Measurements from ENCODE around the gene CRHR2.

CRHR2 gene
- long read RNA-seq = 0 reads

- Histone ChIP-seq H3K27me3 (ENCODE audit: insufficient read depth, poor library complexity, severe bottlenecking) (peaks cover 49% of the 10 kb centered on the region), H3K27ac (replicated peaks) (no peak within 1 kb of the TSS), H3K4me3 (replicated peaks; ENCODE audit: insufficient read depth, low read length) (no peak within 1 kb of the TSS)
- DNase-seq (ENCODE audit: low read depth in 1 of 2, low spot score in 1 of 2) = no peak
- TF ChIP-seq SPI1 (IDR thresholded peaks at IDR 0.05; ENCODE audit: borderline replicate concordance, low read depth) (no peak), GABPA (IDR thresholded peaks at IDR 0.05; ENCODE audit: low read depth) (no peak), POLR2AphosphoS5 (IDR thresholded peaks at IDR 0.05; ENCODE audit: low read depth) (no peak)
- TF ChIP-seq, protein P1, sequence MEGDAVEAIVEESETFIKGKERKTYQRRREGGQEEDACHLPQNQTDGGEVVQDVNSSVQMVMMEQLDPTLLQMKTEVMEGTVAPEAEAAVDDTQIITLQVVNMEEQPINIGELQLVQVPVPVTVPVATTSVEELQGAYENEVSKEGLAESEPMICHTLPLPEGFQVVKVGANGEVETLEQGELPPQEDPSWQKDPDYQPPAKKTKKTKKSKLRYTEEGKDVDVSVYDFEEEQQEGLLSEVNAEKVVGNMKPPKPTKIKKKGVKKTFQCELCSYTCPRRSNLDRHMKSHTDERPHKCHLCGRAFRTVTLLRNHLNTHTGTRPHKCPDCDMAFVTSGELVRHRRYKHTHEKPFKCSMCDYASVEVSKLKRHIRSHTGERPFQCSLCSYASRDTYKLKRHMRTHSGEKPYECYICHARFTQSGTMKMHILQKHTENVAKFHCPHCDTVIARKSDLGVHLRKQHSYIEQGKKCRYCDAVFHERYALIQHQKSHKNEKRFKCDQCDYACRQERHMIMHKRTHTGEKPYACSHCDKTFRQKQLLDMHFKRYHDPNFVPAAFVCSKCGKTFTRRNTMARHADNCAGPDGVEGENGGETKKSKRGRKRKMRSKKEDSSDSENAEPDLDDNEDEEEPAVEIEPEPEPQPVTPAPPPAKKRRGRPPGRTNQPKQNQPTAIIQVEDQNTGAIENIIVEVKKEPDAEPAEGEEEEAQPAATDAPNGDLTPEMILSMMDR (IDR thresholded peaks at IDR 0.05; ENCODE audit: insufficient read depth, low read length) = no peak
- TF ChIP-seq, protein P2, sequence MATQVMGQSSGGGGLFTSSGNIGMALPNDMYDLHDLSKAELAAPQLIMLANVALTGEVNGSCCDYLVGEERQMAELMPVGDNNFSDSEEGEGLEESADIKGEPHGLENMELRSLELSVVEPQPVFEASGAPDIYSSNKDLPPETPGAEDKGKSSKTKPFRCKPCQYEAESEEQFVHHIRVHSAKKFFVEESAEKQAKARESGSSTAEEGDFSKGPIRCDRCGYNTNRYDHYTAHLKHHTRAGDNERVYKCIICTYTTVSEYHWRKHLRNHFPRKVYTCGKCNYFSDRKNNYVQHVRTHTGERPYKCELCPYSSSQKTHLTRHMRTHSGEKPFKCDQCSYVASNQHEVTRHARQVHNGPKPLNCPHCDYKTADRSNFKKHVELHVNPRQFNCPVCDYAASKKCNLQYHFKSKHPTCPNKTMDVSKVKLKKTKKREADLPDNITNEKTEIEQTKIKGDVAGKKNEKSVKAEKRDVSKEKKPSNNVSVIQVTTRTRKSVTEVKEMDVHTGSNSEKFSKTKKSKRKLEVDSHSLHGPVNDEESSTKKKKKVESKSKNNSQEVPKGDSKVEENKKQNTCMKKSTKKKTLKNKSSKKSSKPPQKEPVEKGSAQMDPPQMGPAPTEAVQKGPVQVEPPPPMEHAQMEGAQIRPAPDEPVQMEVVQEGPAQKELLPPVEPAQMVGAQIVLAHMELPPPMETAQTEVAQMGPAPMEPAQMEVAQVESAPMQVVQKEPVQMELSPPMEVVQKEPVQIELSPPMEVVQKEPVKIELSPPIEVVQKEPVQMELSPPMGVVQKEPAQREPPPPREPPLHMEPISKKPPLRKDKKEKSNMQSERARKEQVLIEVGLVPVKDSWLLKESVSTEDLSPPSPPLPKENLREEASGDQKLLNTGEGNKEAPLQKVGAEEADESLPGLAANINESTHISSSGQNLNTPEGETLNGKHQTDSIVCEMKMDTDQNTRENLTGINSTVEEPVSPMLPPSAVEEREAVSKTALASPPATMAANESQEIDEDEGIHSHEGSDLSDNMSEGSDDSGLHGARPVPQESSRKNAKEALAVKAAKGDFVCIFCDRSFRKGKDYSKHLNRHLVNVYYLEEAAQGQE (IDR thresholded peaks at IDR 0.05; ENCODE audit: insufficient replicate concordance, low read depth) = no peak
These were observed at the start of gene CRHR2 for GRCh38 chr7:30682212-30683083. Gene CRHR2, minus strand, starts transcription at chr7:30682456. Its CDS starts 176 bp downstream, at chr7:30682280.

DNA sequence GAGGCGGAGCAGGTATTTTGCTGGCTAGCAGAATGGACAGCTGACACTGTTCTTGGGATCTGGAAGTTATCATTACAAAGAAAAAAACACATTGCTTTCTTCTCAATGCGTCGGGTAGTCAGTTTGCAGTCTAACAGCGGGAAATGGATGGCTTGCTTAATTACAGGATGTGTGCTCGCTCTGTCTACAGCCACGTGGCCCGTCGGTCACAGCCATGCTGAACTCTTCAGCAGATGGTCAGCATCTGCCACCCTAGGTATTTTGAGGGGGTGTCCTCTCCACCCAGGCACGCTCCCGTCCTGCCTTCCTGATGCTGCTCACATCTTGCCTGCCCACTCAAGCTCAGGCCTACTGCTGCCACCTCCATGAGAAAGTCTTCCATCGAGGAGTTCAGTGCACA is 49.3 kb upstream of the CRHR2 start:
- Histone ChIP-seq H3K27ac (replicated peaks) (no peak overlapping the region), H3K27me3 (ENCODE audit: insufficient read depth, poor library complexity, severe bottlenecking) (peaks cover 2% of the 10 kb centered on the region), H3K4me3 (replicated peaks; ENCODE audit: insufficient read depth, low read length) (no peak overlapping the region)
- no peak for DNase-seq (ENCODE audit: low read depth in 1 of 2, low spot score in 1 of 2)
- TF ChIP-seq, protein P1 (IDR thresholded peaks at IDR 0.05; ENCODE audit: insufficient read depth, low read length) = no peak
- TF ChIP-seq, protein P2 (IDR thresholded peaks at IDR 0.05; ENCODE audit: insufficient replicate concordance, low read depth) = no peak
- TF ChIP-seq GABPA (IDR thresholded peaks at IDR 0.05; ENCODE audit: low read depth) (no peak), POLR2AphosphoS5 (IDR thresholded peaks at IDR 0.05; ENCODE audit: low read depth) (no peak), SPI1 (IDR thresholded peaks at IDR 0.05; ENCODE audit: borderline replicate concordance, low read depth) (no peak)

DNA sequence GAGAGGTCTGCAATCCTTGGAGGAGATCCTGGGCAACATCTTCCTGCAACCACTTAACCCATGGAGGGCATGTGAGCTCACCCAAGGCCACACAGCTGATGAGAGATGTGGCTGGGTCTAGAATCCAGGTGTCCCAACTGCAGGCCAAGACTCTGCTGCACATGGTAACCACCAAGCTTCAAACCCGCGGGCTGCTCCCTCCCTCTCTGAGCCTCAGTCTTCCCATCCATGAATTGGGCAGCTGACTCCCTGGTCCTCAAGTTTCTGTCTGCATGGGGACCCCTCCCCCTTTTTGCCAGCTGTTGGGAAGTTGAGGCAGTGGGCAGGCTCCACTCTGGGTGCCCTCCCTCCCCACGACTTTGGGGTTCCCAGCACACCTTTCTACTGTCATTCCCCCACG is 48.7 kb upstream of the CRHR2 start:
- Histone ChIP-seq H3K4me3 (replicated peaks; ENCODE audit: insufficient read depth, low read length) (no peak overlapping the region), H3K27me3 (ENCODE audit: insufficient read depth, poor library complexity, severe bottlenecking) (peaks cover 2% of the 10 kb centered on the region), H3K27ac (replicated peaks) (no peak overlapping the region)
- DNase-seq (ENCODE audit: low read depth in 1 of 2, low spot score in 1 of 2) = no peak
- TF ChIP-seq, protein P2 (IDR thresholded peaks at IDR 0.05; ENCODE audit: insufficient replicate concordance, low read depth) = no peak
- TF ChIP-seq SPI1 (IDR thresholded peaks at IDR 0.05; ENCODE audit: borderline replicate concordance, low read depth) (no peak), POLR2AphosphoS5 (IDR thresholded peaks at IDR 0.05; ENCODE audit: low read depth) (no peak), GABPA (IDR thresholded peaks at IDR 0.05; ENCODE audit: low read depth) (no peak)
- TF ChIP-seq, protein P1 (IDR thresholded peaks at IDR 0.05; ENCODE audit: insufficient read depth, low read length) = no peak

All from HL-60 (cell line).